ENCODE results near the gene UBA7. TPM values are rescaled to one million over a fixed set of nuclear protein-coding genes. Genes with fewer than 3 reads are reported as not detected.
"Not testable (repeated sequence)": the region's sequence is repeated elsewhere in the genome, so short reads cannot be mapped to it uniquely, and the experiment has no call there.

The UBA7 gene
- total RNA-seq, 2 experiments from 2014 or later: 179 to 182 TPM

DNA sequence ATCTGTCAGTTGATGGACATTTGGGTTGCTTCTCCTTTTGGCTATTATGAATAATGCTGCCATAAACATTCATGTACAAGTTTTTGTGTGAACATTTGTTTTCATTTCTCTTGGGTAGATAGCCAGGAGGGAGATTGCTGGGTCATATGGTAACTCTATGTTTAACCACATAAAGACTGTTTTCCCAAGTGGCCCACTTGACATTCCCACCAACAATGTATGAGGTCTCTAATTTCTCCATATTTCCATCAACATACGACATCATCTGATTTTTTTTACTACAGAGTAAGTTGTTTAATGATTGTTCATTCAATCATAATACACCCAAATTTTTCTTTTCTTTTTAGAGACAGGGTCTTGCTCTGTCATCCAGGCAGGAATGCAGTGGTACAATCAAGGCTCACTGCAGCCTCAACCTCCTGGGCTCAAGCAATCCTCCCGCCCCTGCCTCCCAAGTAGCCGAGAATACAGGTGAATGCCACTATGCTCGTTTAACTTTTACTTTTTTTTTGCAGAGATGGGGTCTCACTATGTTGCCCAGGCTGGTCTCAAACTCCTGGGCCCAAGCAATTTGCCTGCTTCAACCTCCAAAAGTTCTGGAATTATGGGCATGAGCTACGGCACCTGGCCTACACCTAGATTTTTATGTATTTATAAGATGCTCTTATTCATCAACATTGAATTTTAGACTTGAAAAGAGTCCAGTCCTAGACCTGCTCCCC, 34.2 kb downstream of the UBA7 start:
- H3K9me3 Mint-ChIP-seq: no peaks in the 10 kb centered on the region
- peaks cover 26% of the 10 kb centered on the region for H3K4me1 Mint-ChIP-seq
- H3K27me3 Mint-ChIP-seq: no peaks in the 10 kb centered on the region
- no peak for DNase-seq
- H3K4me3 Mint-ChIP-seq: no peak overlapping the region
- no peak overlapping the region for H3K27ac Mint-ChIP-seq
- POLR2A ChIA-PET: no interaction called here
- H3K36me3 Mint-ChIP-seq (ENCODE audit: low read depth): peaks cover 30% of the 10 kb centered on the region
- CTCF ChIA-PET: no interaction called here

GRCh38 chr3:49776101-49776500, 37.7 kb downstream of the UBA7 start:
- POLR2A ChIA-PET: interaction anchor here (2.2 kb wide), 1 partner anchor 10 kb away, joined by 6 read pairs; the partner anchor contains the start of gene IP6K1
- H3K9me3 Mint-ChIP-seq, H3K27ac Mint-ChIP-seq, H3K4me3 Mint-ChIP-seq, H3K27me3 Mint-ChIP-seq, DNase-seq: not testable (repeated sequence)
- CTCF ChIA-PET: interaction anchor here (0.6 kb wide), 1 partner anchor 11 kb away, joined by 3 read pairs; no protein-coding TSS in a partner anchor
- Mint-ChIP-seq H3K4me1 (peaks cover 16% of the 10 kb centered on the region), H3K36me3 (ENCODE audit: low read depth) (peaks cover 25% of the 10 kb centered on the region)

DNA sequence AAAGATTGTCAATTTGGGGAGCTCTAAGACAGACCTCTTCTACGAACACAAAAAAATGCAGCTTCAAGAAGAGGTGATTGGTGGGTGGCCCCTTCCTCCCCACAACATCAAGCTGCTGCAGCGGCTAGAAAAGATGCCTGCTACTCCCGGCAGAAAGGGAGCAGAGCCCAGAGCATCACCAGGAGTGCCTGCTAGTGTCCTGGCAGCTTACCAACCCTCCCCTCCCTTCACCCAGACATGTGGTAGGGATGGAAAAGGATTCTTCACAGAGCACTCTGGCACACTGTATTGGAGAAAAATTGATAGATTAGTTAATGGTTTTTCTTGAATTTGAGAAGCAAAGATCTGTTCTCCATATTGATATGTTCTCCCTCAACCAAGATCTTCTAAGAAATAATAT, 38.2 kb downstream of the UBA7 start:
- POLR2A ChIA-PET: interaction anchor here (2.2 kb wide), 1 partner anchor 10 kb away, joined by 6 read pairs; the partner anchor contains the start of gene IP6K1
- peaks cover 13% of the 10 kb centered on the region for H3K4me1 Mint-ChIP-seq
- no peaks in the 10 kb centered on the region for H3K9me3 Mint-ChIP-seq
- no peak overlapping the region for H3K4me3 Mint-ChIP-seq
- H3K27ac Mint-ChIP-seq: no peak overlapping the region
- CTCF ChIA-PET: interaction anchor here (0.6 kb wide), 1 partner anchor 10 kb away, joined by 3 read pairs; no protein-coding TSS in a partner anchor
- no peaks in the 10 kb centered on the region for H3K27me3 Mint-ChIP-seq
- peaks cover 23% of the 10 kb centered on the region for H3K36me3 Mint-ChIP-seq (ENCODE audit: low read depth)
- DNase-seq: no peak

DNA sequence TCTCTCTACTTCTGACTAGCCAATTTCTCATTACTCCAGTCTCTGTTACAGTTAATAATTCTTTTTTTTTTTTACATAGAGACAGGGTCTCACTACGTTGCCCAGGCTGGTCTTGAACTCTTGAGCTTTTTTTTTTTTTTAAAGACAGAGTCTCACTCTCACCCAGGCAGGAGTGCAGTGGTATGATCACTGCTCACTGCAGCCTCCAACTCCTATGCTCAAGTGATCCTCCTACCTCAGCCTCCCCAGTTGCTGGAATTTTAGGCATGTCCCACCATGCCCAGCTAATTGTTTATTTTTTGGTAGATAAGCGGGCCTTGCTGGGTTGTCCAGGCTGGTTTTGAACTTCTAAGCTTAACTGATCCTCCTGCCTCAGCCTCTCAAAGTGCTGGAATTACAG, 41.0 kb downstream of the UBA7 start:
- H3K9me3 Mint-ChIP-seq: no peaks in the 10 kb centered on the region
- H3K36me3 Mint-ChIP-seq (ENCODE audit: low read depth): peaks cover 22% of the 10 kb centered on the region
- ChIA-PET CTCF (interaction anchor here (0.8 kb wide), 1 partner anchor 30 kb away, joined by 3 read pairs; no protein-coding TSS in a partner anchor), POLR2A (no interaction called here)
- H3K27me3 Mint-ChIP-seq: no peaks in the 10 kb centered on the region
- no peak overlapping the region for H3K27ac Mint-ChIP-seq
- no peak overlapping the region for H3K4me3 Mint-ChIP-seq
- H3K4me1 Mint-ChIP-seq: peaks cover 6% of the 10 kb centered on the region
- no peak for DNase-seq

GRCh38 chr3:49771340-49771938, 42.3 kb downstream of the UBA7 start:
- no peaks in the 10 kb centered on the region for H3K27me3 Mint-ChIP-seq
- no peak for DNase-seq
- ChIA-PET CTCF (interaction anchor here (1.0 kb wide), 1 partner anchor 68 kb away, joined by 3 read pairs; no protein-coding TSS in a partner anchor), POLR2A (no interaction called here)
- peaks cover 15% of the 10 kb centered on the region for H3K36me3 Mint-ChIP-seq (ENCODE audit: low read depth)
- no peak overlapping the region for H3K4me3 Mint-ChIP-seq
- no peak overlapping the region for H3K27ac Mint-ChIP-seq
- peaks cover 6% of the 10 kb centered on the region for H3K4me1 Mint-ChIP-seq
- H3K9me3 Mint-ChIP-seq: no peaks in the 10 kb centered on the region

GRCh38 chr3:49769926-49770325, 43.8 kb downstream of the UBA7 start:
- Mint-ChIP-seq H3K4me3 (no peak overlapping the region), H3K4me1 (peaks cover 7% of the 10 kb centered on the region), H3K36me3 (ENCODE audit: low read depth) (peaks cover 16% of the 10 kb centered on the region), H3K27ac (no peak overlapping the region), H3K27me3 (no peaks in the 10 kb centered on the region), H3K9me3 (no peaks in the 10 kb centered on the region)
- DNase-seq: no peak
- CTCF ChIA-PET: interaction anchor here (1.4 to 1.8 kb wide), 2 partner anchors 12 to 69 kb away, joined by 4 read pairs; no protein-coding TSS in a partner anchor
- POLR2A ChIA-PET: interaction anchor here (0.8 kb wide), 1 partner anchor 120 kb away, joined by 3 read pairs; no protein-coding TSS in a partner anchor

GRCh38 chr3:49769286-49769915, 44.4 kb downstream of the UBA7 start:
- Mint-ChIP-seq H3K36me3 (ENCODE audit: low read depth) (peaks cover 19% of the 10 kb centered on the region), H3K4me1 (peaks cover 10% of the 10 kb centered on the region), H3K9me3 (no peaks in the 10 kb centered on the region), H3K27ac (no peak overlapping the region), H3K27me3 (no peaks in the 10 kb centered on the region), H3K4me3 (no peak overlapping the region)
- CTCF ChIA-PET: interaction anchor here (1.4 to 1.8 kb wide), 2 partner anchors 11 to 70 kb away, joined by 4 read pairs; no protein-coding TSS in a partner anchor
- POLR2A ChIA-PET: no interaction called here
- no peak for DNase-seq

- Mint-ChIP-seq H3K9me3 (no peaks in the 10 kb centered on the region), H3K36me3 (ENCODE audit: low read depth) (peaks cover 5% of the 10 kb centered on the region), H3K27ac (no peak overlapping the region), H3K4me1 (peaks cover 5% of the 10 kb centered on the region), H3K4me3 (no peak overlapping the region), H3K27me3 (no peaks in the 10 kb centered on the region)
- DNase-seq: no peak
- ChIA-PET CTCF (no interaction called here), POLR2A (no interaction called here)
Observed at GRCh38 chr3:49763981-49764380, 49.8 kb downstream of the UBA7 start.

DNA sequence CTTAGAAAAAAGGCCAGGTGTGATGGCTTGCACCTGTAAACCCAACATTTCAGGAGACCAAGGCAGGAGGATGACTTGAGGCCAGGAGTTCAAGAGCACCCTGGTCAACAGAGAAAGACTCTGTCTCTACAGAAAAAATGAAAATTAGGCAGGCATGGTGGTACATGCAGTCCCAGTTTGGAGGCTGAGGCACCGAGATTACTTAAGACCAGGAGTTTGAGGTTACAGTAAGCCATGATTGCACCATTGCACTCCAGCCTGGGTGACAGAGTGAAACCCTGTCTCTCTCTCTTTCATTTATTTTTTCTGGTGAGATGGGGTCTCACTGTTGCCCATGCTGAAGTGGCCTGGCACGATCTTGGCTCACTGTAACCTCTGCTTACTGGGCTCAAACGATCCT, 52.1 kb downstream of the UBA7 start:
- H3K4me3 Mint-ChIP-seq: no peak overlapping the region
- no peak for DNase-seq
- peaks cover 5% of the 10 kb centered on the region for H3K36me3 Mint-ChIP-seq (ENCODE audit: low read depth)
- no peaks in the 10 kb centered on the region for H3K9me3 Mint-ChIP-seq
- CTCF ChIA-PET: no interaction called here
- POLR2A ChIA-PET: no interaction called here
- H3K27me3 Mint-ChIP-seq: no peaks in the 10 kb centered on the region
- no peak overlapping the region for H3K27ac Mint-ChIP-seq
- H3K4me1 Mint-ChIP-seq: peaks cover 5% of the 10 kb centered on the region

DNA sequence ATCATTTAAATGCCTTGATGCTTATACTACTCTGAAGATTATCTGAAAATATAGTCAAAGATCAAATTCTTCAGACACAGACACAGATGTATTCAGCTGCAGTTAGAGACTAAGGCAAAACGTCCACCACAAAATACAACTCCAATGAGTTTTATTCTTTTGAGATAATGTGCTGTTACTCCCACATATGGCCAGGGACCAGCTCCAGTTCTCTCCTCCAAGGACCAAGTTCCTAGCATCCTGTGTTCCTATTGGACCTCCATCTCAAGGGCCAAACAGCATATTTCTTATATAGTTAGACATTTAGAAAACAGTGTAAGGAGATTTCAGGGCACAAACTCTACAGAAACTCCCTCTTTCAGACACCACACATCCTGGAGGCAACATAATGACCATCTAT, 54.5 kb downstream of the UBA7 start:
- ChIA-PET POLR2A (no interaction called here), CTCF (no interaction called here)
- no peak overlapping the region for H3K27ac Mint-ChIP-seq

DNA sequence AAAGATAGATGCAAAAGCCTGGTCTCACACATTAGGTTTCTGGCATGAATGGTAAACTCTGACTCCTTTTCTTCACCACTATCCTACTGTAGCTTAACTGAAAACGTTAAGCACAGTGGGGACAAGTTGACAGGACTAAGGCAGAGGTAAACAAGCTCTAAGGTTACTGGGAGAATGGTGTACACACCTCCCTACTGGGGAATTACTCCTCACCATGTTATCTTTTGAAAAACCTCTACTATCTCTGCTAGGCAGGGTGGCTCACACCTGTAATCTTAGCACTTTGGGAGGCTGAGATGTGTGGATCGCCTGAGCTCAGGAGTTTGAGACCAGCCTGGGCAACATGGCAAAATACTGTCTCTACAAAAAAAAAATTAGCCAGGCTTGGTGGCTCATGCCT, 56.6 kb downstream of the UBA7 start:
- ChIA-PET POLR2A (interaction anchor here (0.8 kb wide), 1 partner anchor 29 kb away, joined by 3 read pairs; the partner anchor contains the start of gene IP6K1), CTCF (no interaction called here)
- no peak for DNase-seq
- Mint-ChIP-seq H3K9me3 (no peaks in the 10 kb centered on the region), H3K4me3 (no peak overlapping the region), H3K36me3 (ENCODE audit: low read depth) (peaks cover 5% of the 10 kb centered on the region), H3K27me3 (no peaks in the 10 kb centered on the region), H3K27ac (no peak overlapping the region), H3K4me1 (peaks cover 2% of the 10 kb centered on the region)

More for the DNA sequence above, 54.5 kb downstream of the UBA7 start:
- H3K4me3 Mint-ChIP-seq: no peak overlapping the region
- peaks cover 2% of the 10 kb centered on the region for H3K36me3 Mint-ChIP-seq (ENCODE audit: low read depth)
- DNase-seq: no peak
- no peaks in the 10 kb centered on the region for H3K27me3 Mint-ChIP-seq
- H3K4me1 Mint-ChIP-seq: peaks cover under 1% of the 10 kb centered on the region
- H3K9me3 Mint-ChIP-seq: no peaks in the 10 kb centered on the region

DNA sequence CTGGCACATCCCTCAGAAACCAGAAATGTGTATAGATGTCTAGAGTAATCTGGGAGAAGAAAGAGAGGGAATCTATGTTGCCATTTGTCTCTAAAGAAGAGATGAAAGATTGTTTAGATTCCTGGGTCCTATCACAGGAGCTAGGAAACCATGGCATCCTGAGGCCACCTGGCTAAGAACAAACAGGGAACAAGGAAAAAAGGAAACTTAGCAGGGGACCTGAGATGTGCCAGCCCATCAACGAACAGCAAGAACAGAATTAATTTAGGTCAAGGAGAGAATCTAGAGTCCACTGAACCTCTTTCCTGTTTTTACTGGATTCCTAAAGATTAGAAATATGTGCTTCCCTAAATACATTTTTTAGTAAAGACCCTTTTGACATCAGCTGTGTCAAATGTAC, 57.7 kb downstream of the UBA7 start:
- H3K27me3 Mint-ChIP-seq: no peaks in the 10 kb centered on the region
- H3K27ac Mint-ChIP-seq: no peak overlapping the region
- ChIA-PET CTCF (interaction anchor here (1.4 kb wide), 1 partner anchor 216 kb away, joined by 3 read pairs; no protein-coding TSS in a partner anchor), POLR2A (no interaction called here)
- no peaks in the 10 kb centered on the region for H3K9me3 Mint-ChIP-seq
- no peak for DNase-seq
- H3K4me1 Mint-ChIP-seq: peaks cover 2% of the 10 kb centered on the region
- H3K4me3 Mint-ChIP-seq: no peak overlapping the region
- H3K36me3 Mint-ChIP-seq (ENCODE audit: low read depth): peaks cover 5% of the 10 kb centered on the region
